ENCODE measurements around the gene MARCKSL1. TPM values are rescaled to one million over a fixed set of nuclear protein-coding genes. Genes with fewer than 3 reads are reported as not detected.

The MARCKSL1 gene, protein sequence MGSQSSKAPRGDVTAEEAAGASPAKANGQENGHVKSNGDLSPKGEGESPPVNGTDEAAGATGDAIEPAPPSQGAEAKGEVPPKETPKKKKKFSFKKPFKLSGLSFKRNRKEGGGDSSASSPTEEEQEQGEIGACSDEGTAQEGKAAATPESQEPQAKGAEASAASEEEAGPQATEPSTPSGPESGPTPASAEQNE
- 10 to 100 TPM; 11.8 to 35.9 TPM for total RNA-seq

DNA sequence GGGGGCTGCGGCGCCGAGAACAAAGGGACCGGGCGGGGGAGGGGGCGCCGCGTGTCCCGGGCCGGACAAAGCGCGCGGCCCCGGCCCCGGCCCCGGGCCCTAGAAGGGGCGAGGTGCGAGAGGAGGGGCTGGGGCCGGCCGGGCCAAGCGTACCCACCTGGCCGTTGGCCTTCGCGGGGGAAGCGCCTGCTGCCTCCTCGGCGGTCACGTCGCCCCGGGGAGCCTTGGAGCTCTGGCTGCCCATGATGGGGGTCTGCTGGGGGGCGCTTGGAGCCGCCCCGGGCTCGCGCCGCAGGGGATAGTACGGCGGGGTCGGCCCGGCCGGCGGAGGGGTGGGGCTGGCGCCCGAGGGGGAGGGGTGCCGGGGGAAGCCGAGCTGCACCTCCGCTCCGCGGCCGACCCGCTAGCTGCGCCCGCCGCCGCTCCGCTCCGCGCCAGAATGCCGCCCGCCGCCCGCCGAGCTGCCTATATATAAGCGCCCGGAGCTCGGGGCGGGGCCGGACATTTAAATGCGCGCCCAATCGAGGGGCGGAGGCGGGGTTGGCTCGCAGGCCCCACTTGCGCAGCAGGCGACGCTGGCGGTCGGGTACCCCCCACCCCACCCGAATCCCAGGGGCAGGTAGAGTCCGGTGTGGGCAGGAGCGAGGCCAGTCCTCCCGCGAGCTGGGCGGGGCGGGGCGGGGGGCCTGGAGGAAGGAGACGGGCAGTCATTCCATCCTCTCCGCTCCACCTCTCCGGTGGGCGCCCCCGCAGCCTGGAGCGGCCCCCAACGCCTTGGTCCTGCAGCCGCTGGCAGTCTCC lies at the start of gene MARCKSL1:
TSS of gene MARCKSL1 (minus strand) at position 444 of the 801 bp plus-strand sequence. CDS start at position 244, 200 bp downstream.
- Mint-ChIP-seq H3K27me3 (no peaks in the 10 kb centered on the region), H3K27ac (peak within 1 kb of the TSS in 1 of 2 donors; percentile 6), H3K9me3 (no peaks in the 10 kb centered on the region), H3K4me3 (peak within 1 kb of the TSS; percentile 82), H3K4me1 (ENCODE audit: low read depth in 2 of 2) (peaks cover 36 to 46% of the 10 kb centered on the region in 2 donors), H3K36me3 (peaks cover 13% of the 10 kb centered on the region)
- DNase-seq (ENCODE audit: low spot score) (peak; percentile 86), ATAC-seq (peak; percentile 72 to 81)

DNA sequence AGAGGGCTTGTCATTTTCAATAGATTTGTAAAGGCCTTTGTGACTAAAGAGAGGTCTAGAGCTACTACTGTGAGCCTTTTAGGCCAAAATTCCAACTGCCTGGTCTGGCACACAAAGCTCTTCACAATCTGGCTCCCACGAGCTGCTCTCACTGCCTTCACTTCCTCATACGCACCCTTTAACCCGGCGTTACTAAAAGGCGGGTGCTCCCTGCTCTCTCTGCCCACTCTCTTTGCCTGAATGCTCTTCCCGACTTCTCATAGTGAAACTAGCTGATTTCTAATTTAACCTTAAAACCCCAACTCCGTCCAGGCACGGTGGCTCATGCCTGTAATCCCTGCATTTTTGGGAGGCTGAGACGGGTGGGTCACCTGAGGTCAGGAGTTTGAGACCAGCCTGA lies 44.0 kb upstream of the MARCKSL1 start:
- Mint-ChIP-seq H3K36me3 (peaks cover 16% of the 10 kb centered on the region), H3K4me3 (no peak overlapping the region), H3K27ac (peak overlapping the region in 1 of 2 donors; percentile 22), H3K9me3 (no peaks in the 10 kb centered on the region), H3K27me3 (no peaks in the 10 kb centered on the region), H3K4me1 (ENCODE audit: low read depth in 2 of 2) (no peaks in the 10 kb centered on the region)
- DNase-seq (ENCODE audit: low spot score) (no peak), ATAC-seq (no peak)

DNA sequence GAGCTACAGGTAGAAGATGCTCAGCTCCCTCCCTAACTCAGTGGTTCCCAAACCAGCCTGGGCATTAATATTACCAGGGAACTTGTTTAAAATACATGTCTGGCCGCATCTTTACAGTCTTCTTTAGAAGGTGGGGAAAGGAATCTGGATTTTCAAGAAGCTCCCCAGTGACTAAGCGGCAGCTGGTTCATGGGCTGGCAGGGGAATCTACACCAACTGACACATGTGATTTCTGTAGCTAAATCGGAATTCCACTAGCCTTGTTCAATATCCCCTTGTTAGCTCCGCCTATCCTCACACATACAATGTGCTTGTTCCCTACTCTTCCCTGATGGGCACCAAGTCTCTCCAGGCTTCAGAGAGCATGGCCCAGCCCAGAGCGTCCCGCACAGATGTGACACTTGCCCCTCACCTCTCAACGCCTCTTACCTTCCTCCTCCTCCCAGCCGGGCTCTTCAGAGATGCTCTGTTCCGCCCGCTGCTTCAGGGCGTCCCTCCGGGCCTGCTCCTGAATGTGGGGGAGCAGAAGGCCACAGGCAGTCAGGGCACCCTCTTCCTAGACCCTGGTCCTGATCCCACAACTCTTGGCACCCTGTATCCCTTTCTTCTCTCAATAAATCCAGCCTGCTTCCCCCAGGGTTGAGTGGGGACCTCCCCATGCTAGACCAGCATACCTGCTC lies 41.6 kb upstream of the MARCKSL1 start:
- no peak overlapping the region for H3K27ac Mint-ChIP-seq
- no peak overlapping the region for H3K4me3 Mint-ChIP-seq

DNA sequence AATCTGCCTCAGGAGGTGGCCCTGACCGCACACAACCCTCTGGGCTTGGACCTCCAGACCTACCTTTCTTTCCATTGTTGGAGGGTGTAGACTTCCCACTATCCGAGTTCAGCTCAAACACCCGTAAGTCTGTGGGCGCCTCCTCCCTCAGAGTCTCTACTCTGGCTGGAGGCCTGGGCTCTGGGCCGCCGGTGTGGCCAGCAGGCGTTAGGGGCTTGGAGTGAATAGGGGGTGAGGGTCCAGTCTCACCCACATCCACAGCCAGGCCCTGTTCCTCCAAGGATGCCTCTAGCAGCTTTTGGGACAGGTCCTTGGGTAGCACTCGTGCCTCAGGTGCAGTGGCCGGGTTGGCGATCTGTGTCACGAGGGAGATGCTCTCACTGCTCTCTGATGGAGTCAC lies 40.2 kb upstream of the MARCKSL1 start:
- no peaks in the 10 kb centered on the region for H3K27me3 Mint-ChIP-seq
- no peaks in the 10 kb centered on the region for H3K9me3 Mint-ChIP-seq
- no peak overlapping the region for H3K4me3 Mint-ChIP-seq
- peaks cover 20% of the 10 kb centered on the region for H3K36me3 Mint-ChIP-seq
- DNase-seq (ENCODE audit: low spot score) (no peak), ATAC-seq (no peak)
- peaks cover 13 to 18% of the 10 kb centered on the region in 2 donors for H3K4me1 Mint-ChIP-seq (ENCODE audit: low read depth in 2 of 2)
- H3K27ac Mint-ChIP-seq: no peak overlapping the region

More for the DNA sequence above, 41.6 kb upstream of the MARCKSL1 start:
- DNase-seq (ENCODE audit: low spot score) (no peak), ATAC-seq (no peak)
- peaks cover 2 to 9% of the 10 kb centered on the region in 2 donors for H3K4me1 Mint-ChIP-seq (ENCODE audit: low read depth in 2 of 2)
- H3K27me3 Mint-ChIP-seq: no peaks in the 10 kb centered on the region
- H3K9me3 Mint-ChIP-seq: no peaks in the 10 kb centered on the region
- peaks cover 20% of the 10 kb centered on the region for H3K36me3 Mint-ChIP-seq

DNA sequence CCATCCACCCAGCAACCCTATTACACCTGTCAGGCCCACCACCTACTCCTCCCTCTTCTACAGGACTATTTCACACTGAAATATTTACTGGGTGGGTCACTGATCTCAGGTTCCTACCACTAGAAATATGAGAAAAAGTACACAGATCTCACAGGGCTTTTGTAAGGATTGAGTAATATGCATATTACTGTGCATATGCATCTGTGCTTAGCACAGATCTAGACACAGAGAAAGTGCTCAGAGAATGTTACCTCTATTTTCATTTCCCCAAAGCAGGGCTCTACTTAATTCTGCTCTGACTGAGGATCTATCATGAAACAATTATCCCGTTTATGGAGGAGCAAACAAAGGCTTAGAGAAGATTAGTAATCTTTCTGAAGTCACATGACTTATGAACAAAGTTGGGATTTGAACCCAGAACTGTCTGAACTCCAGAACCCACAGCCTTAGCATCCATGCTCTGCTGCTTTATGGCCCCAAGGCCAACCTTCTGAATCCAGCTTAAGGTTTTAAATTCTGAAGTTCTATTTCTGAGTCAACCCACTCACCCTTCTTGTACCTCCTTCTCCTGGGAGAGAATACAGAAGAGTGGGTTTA lies 38.1 kb upstream of the MARCKSL1 start:
- Mint-ChIP-seq H3K36me3 (peaks cover 16% of the 10 kb centered on the region), H3K27me3 (no peaks in the 10 kb centered on the region), H3K27ac (peak overlapping the region in 1 of 2 donors; percentile 26), H3K4me1 (ENCODE audit: low read depth in 2 of 2) (peaks cover 13 to 18% of the 10 kb centered on the region in 2 donors), H3K9me3 (no peaks in the 10 kb centered on the region), H3K4me3 (no peak overlapping the region)
- ATAC-seq: no peak
- DNase-seq (ENCODE audit: low spot score): no peak

DNA sequence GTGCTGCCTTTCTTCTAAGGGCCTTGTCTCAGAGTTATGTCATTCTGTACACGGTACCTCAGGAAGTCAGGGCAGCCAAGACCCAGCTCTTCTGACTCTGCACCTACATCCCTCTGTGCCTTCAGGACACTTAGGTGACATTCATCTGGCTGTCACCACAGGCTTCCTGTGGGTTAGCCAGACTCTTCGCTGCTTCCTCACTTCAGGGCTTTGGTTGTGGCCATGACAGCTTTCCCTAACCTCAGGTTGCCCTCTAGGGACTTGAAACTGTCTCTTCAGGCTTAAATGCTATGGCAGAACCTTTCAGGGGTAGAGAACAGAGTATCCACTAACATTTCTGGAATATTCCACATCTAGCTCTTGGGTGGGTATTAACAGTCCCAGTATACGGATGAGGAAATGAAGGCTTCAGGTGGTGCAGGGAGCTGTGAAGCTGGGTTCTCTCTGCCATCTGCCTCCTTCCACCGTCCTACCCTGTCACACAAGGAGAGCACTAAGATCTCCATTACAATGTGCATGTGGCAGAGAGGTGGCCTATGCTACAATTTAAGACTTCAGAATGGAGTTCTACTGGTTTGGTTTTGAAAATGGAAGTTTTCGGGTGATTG lies 36.2 kb upstream of the MARCKSL1 start:
- ATAC-seq (peak; percentile 77 to 87), DNase-seq (ENCODE audit: low spot score) (no peak)
- Mint-ChIP-seq H3K4me1 (ENCODE audit: low read depth in 2 of 2) (peaks cover 13 to 18% of the 10 kb centered on the region in 2 donors), H3K36me3 (peaks cover 13% of the 10 kb centered on the region), H3K27ac (peak overlapping the region in 1 of 2 donors; percentile 15), H3K9me3 (no peaks in the 10 kb centered on the region), H3K4me3 (no peak overlapping the region), H3K27me3 (no peaks in the 10 kb centered on the region)

DNA sequence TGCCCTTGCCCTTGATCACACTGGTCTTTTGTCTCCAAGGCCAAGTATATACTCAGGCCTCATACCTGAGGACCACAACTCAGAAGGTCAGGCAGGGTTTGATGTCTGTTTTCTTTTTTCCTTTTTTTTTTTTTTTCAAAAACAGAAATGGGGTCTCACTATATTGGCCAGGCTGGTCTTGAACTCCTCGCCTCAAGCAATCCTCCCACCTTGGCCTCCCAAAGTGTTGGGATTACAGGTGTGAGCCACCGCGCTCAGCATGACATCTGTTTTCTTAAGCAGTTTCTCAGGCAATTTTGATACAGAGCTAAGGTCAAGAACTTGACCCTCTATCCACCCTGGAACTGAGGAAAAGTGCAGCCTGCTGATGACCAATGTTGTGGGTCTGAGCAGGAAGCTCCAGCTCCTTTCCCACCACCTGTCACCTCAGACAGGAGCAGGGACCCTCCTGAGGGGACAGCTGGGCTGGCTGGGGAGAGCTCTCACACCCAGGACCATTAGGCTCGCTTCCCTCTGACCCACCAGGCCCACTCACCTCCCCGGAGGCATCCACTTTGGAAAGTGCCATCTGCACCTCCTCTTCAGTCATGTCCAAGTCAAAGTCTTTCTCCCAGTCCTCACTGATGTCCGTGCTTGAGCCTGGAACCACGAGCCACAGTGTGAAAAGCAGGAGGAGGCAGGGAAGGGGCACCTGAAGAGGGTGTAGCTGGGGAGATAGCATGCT lies 32.0 kb upstream of the MARCKSL1 start:
- Mint-ChIP-seq H3K27me3 (no peaks in the 10 kb centered on the region), H3K27ac (no peak overlapping the region), H3K4me1 (ENCODE audit: low read depth in 2 of 2) (peaks cover 13 to 14% of the 10 kb centered on the region in 2 donors), H3K36me3 (peaks cover 9% of the 10 kb centered on the region), H3K9me3 (no peaks in the 10 kb centered on the region), H3K4me3 (no peak overlapping the region)
- ATAC-seq (no peak), DNase-seq (ENCODE audit: low spot score) (no peak)

DNA sequence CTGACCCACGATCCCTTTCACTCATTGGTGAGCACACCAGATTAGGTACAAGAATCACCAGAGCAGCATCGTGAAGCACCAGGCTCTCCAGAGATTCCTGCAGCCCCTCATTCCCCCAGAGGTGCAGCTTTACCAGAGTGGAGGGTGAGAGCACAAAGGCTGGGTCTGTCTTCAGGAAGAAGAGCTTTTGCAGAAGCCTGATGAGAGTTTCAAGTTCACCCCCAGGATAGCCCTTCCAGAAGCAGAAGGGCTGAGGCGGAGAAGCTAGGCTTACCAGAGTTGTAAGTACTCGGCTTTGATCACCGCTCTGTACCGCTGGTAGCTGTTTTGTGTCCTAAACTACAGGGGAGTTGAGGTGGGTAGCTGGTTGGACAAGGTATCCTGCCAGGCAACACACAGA lies 29.4 kb upstream of the MARCKSL1 start:
- no peak for ATAC-seq
- H3K9me3 Mint-ChIP-seq: no peaks in the 10 kb centered on the region
- H3K4me1 Mint-ChIP-seq (ENCODE audit: low read depth in 2 of 2): peaks cover 7 to 10% of the 10 kb centered on the region in 2 donors
- no peak for DNase-seq (ENCODE audit: low spot score)
- H3K27me3 Mint-ChIP-seq: peaks cover 0 to 4% of the 10 kb centered on the region in 2 donors
- peaks cover 9% of the 10 kb centered on the region for H3K36me3 Mint-ChIP-seq
- H3K27ac Mint-ChIP-seq: no peak overlapping the region
- no peak overlapping the region for H3K4me3 Mint-ChIP-seq

DNA sequence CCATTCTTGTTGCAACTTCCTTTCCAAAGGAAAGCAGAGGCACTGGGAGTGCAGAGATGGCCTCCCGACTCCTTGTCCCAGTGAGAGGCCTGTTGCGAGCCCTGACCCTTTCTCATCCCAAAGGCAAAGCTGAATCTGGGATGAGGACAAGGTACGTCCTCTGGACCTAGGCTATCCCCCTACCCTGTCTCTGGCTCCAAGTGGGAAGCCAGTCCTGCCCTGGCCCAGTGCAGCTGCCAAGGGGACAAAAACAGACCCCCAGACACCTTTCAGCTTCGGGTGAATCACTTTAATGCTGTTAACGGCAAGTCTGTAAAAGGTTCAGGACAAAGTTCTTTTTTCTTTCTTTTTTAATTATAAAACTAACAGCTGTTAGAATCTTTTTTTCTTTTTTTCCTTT lies 28.8 kb upstream of the MARCKSL1 start:
- Mint-ChIP-seq H3K36me3 (peaks cover 9% of the 10 kb centered on the region), H3K9me3 (no peaks in the 10 kb centered on the region), H3K4me1 (ENCODE audit: low read depth in 2 of 2) (peaks cover 8 to 14% of the 10 kb centered on the region in 2 donors), H3K4me3 (no peak overlapping the region), H3K27ac (no peak overlapping the region), H3K27me3 (peaks cover 0 to 4% of the 10 kb centered on the region in 2 donors)
- no peak for DNase-seq (ENCODE audit: low spot score)
- ATAC-seq: no peak

DNA sequence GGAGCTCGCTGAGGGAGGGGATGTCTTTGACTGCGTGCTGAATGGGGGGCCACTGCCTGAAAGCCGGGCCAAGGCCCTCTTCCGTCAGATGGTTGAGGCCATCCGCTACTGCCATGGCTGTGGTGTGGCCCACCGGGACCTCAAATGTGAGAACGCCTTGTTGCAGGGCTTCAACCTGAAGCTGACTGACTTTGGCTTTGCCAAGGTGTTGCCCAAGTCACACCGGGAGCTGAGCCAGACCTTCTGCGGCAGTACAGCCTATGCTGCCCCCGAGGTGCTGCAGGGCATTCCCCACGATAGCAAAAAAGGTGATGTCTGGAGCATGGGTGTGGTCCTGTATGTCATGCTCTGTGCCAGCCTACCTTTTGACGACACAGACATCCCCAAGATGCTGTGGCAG lies 27.7 kb upstream of the MARCKSL1 start:
- H3K27me3 Mint-ChIP-seq: peaks cover 0 to 4% of the 10 kb centered on the region in 2 donors
- ATAC-seq: no peak
- no peak for DNase-seq (ENCODE audit: low spot score)
- peaks cover 4% of the 10 kb centered on the region for H3K36me3 Mint-ChIP-seq
- H3K27ac Mint-ChIP-seq: no peak overlapping the region
- H3K9me3 Mint-ChIP-seq: no peaks in the 10 kb centered on the region
- H3K4me1 Mint-ChIP-seq (ENCODE audit: low read depth in 2 of 2): peaks cover 15 to 20% of the 10 kb centered on the region in 2 donors
- H3K4me3 Mint-ChIP-seq: no peak overlapping the region

DNA sequence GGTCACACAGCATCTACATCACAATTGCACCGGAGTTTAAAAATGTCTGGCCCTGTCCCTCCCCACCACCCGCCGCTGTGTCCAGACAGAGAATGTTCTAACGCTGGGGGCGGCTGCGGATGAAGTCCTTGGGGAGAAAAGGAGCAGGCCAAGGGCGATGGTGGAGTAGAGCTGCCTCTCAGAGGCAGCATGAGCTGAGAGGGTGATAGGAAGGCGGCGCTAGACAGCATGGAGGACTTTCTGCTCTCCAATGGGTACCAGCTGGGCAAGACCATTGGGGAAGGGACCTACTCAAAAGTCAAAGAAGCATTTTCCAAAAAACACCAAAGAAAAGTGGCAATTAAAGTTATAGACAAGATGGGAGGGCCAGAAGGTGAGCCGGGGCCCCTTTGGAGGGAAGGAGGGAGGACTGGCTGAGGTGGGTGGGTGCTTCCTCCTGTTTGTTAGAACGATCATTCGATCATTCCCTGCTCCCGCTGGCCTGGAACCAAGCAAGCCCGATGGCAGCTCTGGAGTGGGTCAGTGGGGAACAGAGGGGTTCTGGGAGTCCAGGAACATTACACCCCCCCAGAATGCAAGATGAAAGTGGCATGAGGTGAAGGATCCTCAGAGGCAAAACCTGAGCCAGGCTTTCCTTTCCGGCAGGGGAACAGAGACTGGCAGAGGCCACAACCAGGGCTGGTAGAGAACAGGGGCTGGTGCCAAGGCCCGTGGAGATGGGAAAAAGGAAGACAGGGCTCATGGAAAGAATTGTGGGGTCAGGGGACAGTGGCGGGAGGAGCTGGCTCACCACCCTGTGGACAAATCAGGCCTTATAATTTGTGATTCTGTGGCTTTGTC lies 26.7 kb upstream of the MARCKSL1 start, which contains the start of the genes FAM229A and TSSK3:
TSS of gene FAM229A (minus strand) at position 12 of the 840 bp plus-strand sequence. CDS start 394 bp downstream, outside the sequence.
TSS of gene TSSK3 (plus strand) at position 66 of the 840 bp plus-strand sequence. CDS start at position 229, 163 bp downstream.
- Mint-ChIP-seq H3K4me1 (ENCODE audit: low read depth in 2 of 2) (peaks cover 15 to 20% of the 10 kb centered on the region in 2 donors), H3K9me3 (no peaks in the 10 kb centered on the region), H3K4me3 (no peak within 1 kb of the TSS), H3K27ac (no peak within 1 kb of the TSS), H3K36me3 (peaks cover 4% of the 10 kb centered on the region), H3K27me3 (peaks cover 0 to 4% of the 10 kb centered on the region in 2 donors)
- ATAC-seq: no peak
- no peak for DNase-seq (ENCODE audit: low spot score)
